ENCODE measurements around the gene TGM1.
A peak's percentile ranks its signal among the peaks of the same experiment; 100 is the strongest.

TGM1 gene

GRCh38 chr14:24270537-24271133 is 7.7 kb upstream of the TGM1 start:
- TF ChIP-seq CTCF (IDR thresholded peaks at IDR 0.05; ENCODE audit: unreplicated experiment in 3 of 3) = no peak
- Mint-ChIP-seq H3K4me3 (peak overlapping the region; percentile 90 to 96 (median 95)), H3K27me3 (ENCODE audit: low read depth) (no peaks in the 10 kb centered on the region), H3K36me3 (ENCODE audit: low read depth) (peaks cover 5% of the 10 kb centered on the region), H3K27ac (peak overlapping the region; percentile 46 to 97 (median 97)), H3K4me1 (peaks cover 14% of the 10 kb centered on the region), H3K9me3 (no peaks in the 10 kb centered on the region)

- H3K9me3 Mint-ChIP-seq = no peaks in the 10 kb centered on the region
- H3K4me3 Mint-ChIP-seq = peak overlapping the region; percentile 90 to 96 (median 95)
- H3K27ac Mint-ChIP-seq = no peak overlapping the region
- peaks cover 5% of the 10 kb centered on the region for H3K36me3 Mint-ChIP-seq (ENCODE audit: low read depth)
- peaks cover 14% of the 10 kb centered on the region for H3K4me1 Mint-ChIP-seq
- no peak for TF ChIP-seq CTCF (IDR thresholded peaks at IDR 0.05; ENCODE audit: unreplicated experiment in 3 of 3)
- H3K27me3 Mint-ChIP-seq (ENCODE audit: low read depth) = no peaks in the 10 kb centered on the region
Measured at GRCh38 chr14:24269910-24270536, 7.0 kb upstream of the TGM1 start.

GRCh38 chr14:24269368-24269767 is 6.4 kb upstream of the TGM1 start:
- TF ChIP-seq CTCF (IDR thresholded peaks at IDR 0.05; ENCODE audit: unreplicated experiment in 3 of 3) = no peak
- H3K27ac Mint-ChIP-seq = no peak overlapping the region

GRCh38 chr14:24268225-24268624 is 5.2 kb upstream of the TGM1 start:
- Mint-ChIP-seq H3K4me3 (no peak overlapping the region), H3K9me3 (no peaks in the 10 kb centered on the region), H3K4me1 (peaks cover 14% of the 10 kb centered on the region), H3K27ac (no peak overlapping the region), H3K27me3 (ENCODE audit: low read depth) (no peaks in the 10 kb centered on the region), H3K36me3 (ENCODE audit: low read depth) (peaks cover 5% of the 10 kb centered on the region)
- TF ChIP-seq CTCF (IDR thresholded peaks at IDR 0.05; ENCODE audit: unreplicated experiment in 3 of 3) = no peak

More at GRCh38 chr14:24269368-24269767, 6.4 kb upstream of the TGM1 start:
- Mint-ChIP-seq H3K36me3 (ENCODE audit: low read depth) (peaks cover 5% of the 10 kb centered on the region), H3K9me3 (no peaks in the 10 kb centered on the region), H3K4me1 (peaks cover 14% of the 10 kb centered on the region), H3K27me3 (ENCODE audit: low read depth) (no peaks in the 10 kb centered on the region), H3K4me3 (peak overlapping the region; percentile 57 to 74 (median 66))

GRCh38 chr14:24267516-24267915 is 4.5 kb upstream of the TGM1 start:
- H3K27ac Mint-ChIP-seq = no peak overlapping the region
- peaks cover 5% of the 10 kb centered on the region for H3K36me3 Mint-ChIP-seq (ENCODE audit: low read depth)
- no peaks in the 10 kb centered on the region for H3K27me3 Mint-ChIP-seq (ENCODE audit: low read depth)
- peaks cover 12% of the 10 kb centered on the region for H3K4me1 Mint-ChIP-seq
- no peak for TF ChIP-seq CTCF (IDR thresholded peaks at IDR 0.05; ENCODE audit: unreplicated experiment in 3 of 3)
- H3K4me3 Mint-ChIP-seq = peak overlapping the region; percentile 5 to 35 (median 21)
- no peaks in the 10 kb centered on the region for H3K9me3 Mint-ChIP-seq
